ENCODE data around the gene VBP1. TPM values are rescaled to one million over a fixed set of nuclear protein-coding genes. Genes with fewer than 3 reads are reported as not detected.

The VBP1 gene
- total RNA-seq, 1 experiment from 2014 or later, result 56.8 TPM

DNA sequence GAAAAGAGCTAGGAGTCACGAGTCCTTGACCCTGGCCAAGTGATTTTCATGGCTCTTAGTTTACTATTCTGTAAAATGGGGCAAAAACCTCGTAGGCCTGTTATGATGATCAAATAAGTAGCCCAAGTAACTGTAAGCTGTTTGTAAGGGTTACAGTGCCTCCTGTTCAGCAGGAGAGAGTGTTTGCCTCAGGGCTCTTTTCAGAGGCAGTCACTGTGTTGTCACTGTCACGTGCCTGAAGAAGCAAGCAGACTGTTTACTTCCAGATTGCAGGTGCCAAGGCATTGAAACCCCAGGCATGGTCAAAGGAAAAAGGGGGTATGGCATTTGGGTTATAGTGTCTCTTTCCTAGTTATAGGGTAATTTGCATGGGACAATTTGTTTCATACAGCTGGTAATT, 43.5 kb downstream of the VBP1 start:
- BruUV-seq (replicated peaks), result no TSS peak
- no peaks in the 10 kb centered on the region for H3K36me3 ChIP-seq (ENCODE audit: control insufficient read depth, insufficient read depth, low read length)
- no peak for TF ChIP-seq CTCF (IDR thresholded peaks at IDR 0.05; ENCODE audit: insufficient read depth in 1 of 2, low read depth in 1 of 2, low read length in 1 of 2, severe bottlenecking in 1 of 2, unreplicated experiment in 1 of 2)
- Mint-ChIP-seq H3K9me3 (ENCODE audit: unreplicated experiment) (no peaks in the 10 kb centered on the region), H3K27me3 (ENCODE audit: insufficient read depth, unreplicated experiment) (peaks cover 3% of the 10 kb centered on the region), H3K36me3 (ENCODE audit: insufficient read depth, unreplicated experiment) (no peaks in the 10 kb centered on the region), H3K27ac (ENCODE audit: unreplicated experiment) (no peak overlapping the region), H3K4me1 (ENCODE audit: low read depth, unreplicated experiment) (no peaks in the 10 kb centered on the region), H3K4me3 (ENCODE audit: unreplicated experiment) (no peak overlapping the region)
- no peak for DNase-seq
- H3K9me3 ChIP-seq, result no peaks in the 10 kb centered on the region
- H3K27me3 ChIP-seq (replicated peaks; ENCODE audit: control insufficient read depth, insufficient read depth, low read length), result no peaks in the 10 kb centered on the region
- CTCF ChIA-PET, result no interaction called here
- POLR2A ChIA-PET, result no interaction called here
- H3K4me3 ChIP-seq (ENCODE audit: low read depth, low read length), result no peak overlapping the region
- intact Hi-C loops (cut with micrococcal nuclease; ENCODE audit: unreplicated experiment), result no loop called here
- H3K4me1 ChIP-seq, result no peaks in the 10 kb centered on the region

- Histone ChIP-seq H3K27me3 (replicated peaks; ENCODE audit: control insufficient read depth, insufficient read depth, low read length) (no peaks in the 10 kb centered on the region), H3K9me3 (no peaks in the 10 kb centered on the region), H3K36me3 (ENCODE audit: control insufficient read depth, insufficient read depth, low read length) (no peaks in the 10 kb centered on the region), H3K4me3 (ENCODE audit: low read depth, low read length) (no peak overlapping the region), H3K4me1 (no peaks in the 10 kb centered on the region)
- BruUV-seq (replicated peaks), result no TSS peak
- POLR2A ChIA-PET, result no interaction called here
- no peaks in the 10 kb centered on the region for H3K27me3 Mint-ChIP-seq (ENCODE audit: insufficient read depth, unreplicated experiment)
- H3K4me1 Mint-ChIP-seq (ENCODE audit: low read depth, unreplicated experiment), result no peaks in the 10 kb centered on the region
- no peak for DNase-seq
- no peaks in the 10 kb centered on the region for H3K36me3 Mint-ChIP-seq (ENCODE audit: insufficient read depth, unreplicated experiment)
- H3K27ac Mint-ChIP-seq (ENCODE audit: unreplicated experiment), result no peak overlapping the region
- TF ChIP-seq CTCF (IDR thresholded peaks at IDR 0.05; ENCODE audit: insufficient read depth in 1 of 2, low read depth in 1 of 2, low read length in 1 of 2, severe bottlenecking in 1 of 2, unreplicated experiment in 1 of 2), result no peak
- CTCF ChIA-PET, result no interaction called here
- no peak overlapping the region for H3K4me3 Mint-ChIP-seq (ENCODE audit: unreplicated experiment)
- intact Hi-C loops (cut with micrococcal nuclease; ENCODE audit: unreplicated experiment), result no loop called here
- no peaks in the 10 kb centered on the region for H3K9me3 Mint-ChIP-seq (ENCODE audit: unreplicated experiment)
Measured at GRCh38 chrX:155262970-155263754, 46.9 kb downstream of the VBP1 start.

- Mint-ChIP-seq H3K4me1 (ENCODE audit: low read depth, unreplicated experiment) (no peaks in the 10 kb centered on the region), H3K27ac (ENCODE audit: unreplicated experiment) (no peak within 1 kb of the TSS), H3K4me3 (ENCODE audit: unreplicated experiment) (peak within 1 kb of the TSS; percentile 31), H3K9me3 (ENCODE audit: unreplicated experiment) (no peaks in the 10 kb centered on the region), H3K36me3 (ENCODE audit: insufficient read depth, unreplicated experiment) (no peaks in the 10 kb centered on the region), H3K27me3 (ENCODE audit: insufficient read depth, unreplicated experiment) (no peaks in the 10 kb centered on the region)
- H3K9me3 ChIP-seq, result no peaks in the 10 kb centered on the region
- no TSS peak for BruUV-seq (replicated peaks)
- no peaks in the 10 kb centered on the region for H3K27me3 ChIP-seq (replicated peaks; ENCODE audit: control insufficient read depth, insufficient read depth, low read length)
- no peaks in the 10 kb centered on the region for H3K36me3 ChIP-seq (ENCODE audit: control insufficient read depth, insufficient read depth, low read length)
- ChIA-PET CTCF (no interaction called here), POLR2A (no interaction called here)
- no peaks in the 10 kb centered on the region for H3K4me1 ChIP-seq
- intact Hi-C loops (cut with micrococcal nuclease; ENCODE audit: unreplicated experiment), result no loop called here
- TF ChIP-seq CTCF (IDR thresholded peaks at IDR 0.05; ENCODE audit: insufficient read depth in 1 of 2, low read depth in 1 of 2, low read length in 1 of 2, severe bottlenecking in 1 of 2, unreplicated experiment in 1 of 2), result no peak
- DNase-seq, result peak; percentile 39 to 56
- H3K4me3 ChIP-seq (ENCODE audit: low read depth, low read length), result peak within 1 kb of the TSS; percentile 10
Measured at GRCh38 chrX:155263854-155264628, 47.8 kb downstream of the VBP1 start, which contains the start of gene RAB39B. Gene RAB39B (minus strand): TSS chrX:155264491. CDS start chrX:155264288, 203 bp downstream.
